DOHH2 (cell line): ENCODE measurements around the gene SCARB2.

Source experiments
- H3F3A ChIP-seq: fragments of 200-600 bp; sonication (generic), shearing (Covaris generic); 2 replicates; pipeline ENCODE4 v1.6.0; 2016; ENCODE audit warnings: antibody characterized with exemption, mild to moderate bottlenecking; ENCODE audit not compliant: control insufficient read depth, insufficient read depth
- H3K27ac ChIP-seq: fragments of 200-600 bp; sonication (generic); 2 replicates; pipeline ENCODE4 v1.5.1; 2014; ENCODE audit warnings: low read depth, mild to moderate bottlenecking, low read length, moderate library complexity
- H3K27me3 ChIP-seq: fragments of 200-600 bp; sonication (generic); 2 replicates; pipeline ENCODE4 v1.6.1; 2014; ENCODE audit warnings: mild to moderate bottlenecking, low read length, mixed read lengths; ENCODE audit not compliant: control insufficient read depth
- H3K36me3 ChIP-seq: fragments of 200-600 bp; sonication (generic); 2 replicates; pipeline ENCODE4 v1.6.1; 2014; ENCODE audit warnings: mild to moderate bottlenecking, low read length, moderate library complexity, mixed read lengths; ENCODE audit not compliant: control insufficient read depth
- H3K4me1 ChIP-seq: fragments of 200-600 bp; sonication (generic); 2 replicates; pipeline ENCODE4 v1.6.1; 2014; ENCODE audit warnings: mild to moderate bottlenecking, low read length, mixed read lengths; ENCODE audit not compliant: control insufficient read depth
- H3K4me2 ChIP-seq: fragments of 200-600 bp; sonication (generic); 2 replicates; pipeline ENCODE4 v1.6.0; 2014; ENCODE audit warnings: mild to moderate bottlenecking, low read length, moderate library complexity
- H3K4me3 ChIP-seq: fragments of 200-600 bp; sonication (generic); 2 replicates; pipeline ENCODE4 v1.5.1; 2014; ENCODE audit warnings: mild to moderate bottlenecking, low read length, mixed read lengths
- H3K79me2 ChIP-seq: fragments of 200-600 bp; sonication (generic); 2 replicates; pipeline ENCODE4 v1.6.1; 2014; ENCODE audit warnings: mild to moderate bottlenecking, low read length, mixed read lengths; ENCODE audit not compliant: control insufficient read depth
- H3K9me2 ChIP-seq: fragments of 200-600 bp; sonication (generic); replicated peaks from 2 replicates; pipeline ENCODE4 v1.6.1; 2014; ENCODE audit warnings: mild to moderate bottlenecking, low read length, mixed read lengths; ENCODE audit not compliant: control insufficient read depth
- H3K9me3 ChIP-seq: fragments of 200-600 bp; sonication (generic); 2 replicates; pipeline ENCODE4 v1.6.1; 2014; ENCODE audit warnings: antibody characterized with exemption, low read length, mixed read lengths; ENCODE audit not compliant: control insufficient read depth, insufficient read depth
- H4K20me1 ChIP-seq: fragments of 200-600 bp; sonication (generic); 2 replicates; pipeline ENCODE4 v1.6.0; 2014; ENCODE audit warnings: low read depth, mild to moderate bottlenecking, antibody characterized with exemption, low read length, moderate library complexity; ENCODE audit not compliant: control insufficient read depth, insufficient read depth
- EZH2phosphoT487 ChIP-seq: fragments of 200-600 bp; sonication (generic); IDR thresholded peaks from 2 replicates; pipeline ENCODE4 v1.6.1; 2017; ENCODE audit warnings: borderline replicate concordance, mild to moderate bottlenecking, antibody characterized with exemption, low read length, moderate library complexity, mixed read lengths
- TF ChIP-seq, protein P1 (sequence below): fragments of 200-600 bp; sonication (generic); IDR thresholded peaks from one replicate; pipeline ENCODE4 v1.5.1; 2014; ENCODE audit warnings: antibody characterized with exemption, mild to moderate bottlenecking, low read depth, low read length; ENCODE audit not compliant: poor library complexity, severe bottlenecking

The SCARB2 gene

DNA sequence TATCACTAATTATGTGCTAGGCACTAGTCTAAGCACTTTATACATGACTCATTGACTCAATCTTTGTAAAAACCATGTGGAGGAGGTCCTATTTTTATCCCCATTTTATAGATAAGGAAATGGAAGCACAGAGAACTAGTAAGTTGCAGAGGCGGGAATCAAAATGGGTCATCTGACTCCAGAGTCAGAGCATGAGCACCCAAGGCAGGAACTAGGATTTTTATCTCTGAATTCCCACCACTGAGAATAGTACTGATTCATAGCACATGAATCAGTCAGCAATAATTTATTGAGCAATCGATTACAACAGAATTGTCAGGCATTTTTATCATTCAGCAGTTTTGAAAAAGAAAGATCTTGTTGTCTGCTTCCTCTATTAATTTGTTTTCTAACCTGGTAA, 19.3 kb downstream of the SCARB2 start:
- H3K27me3 ChIP-seq = no peaks in the 10 kb centered on the region
- H3F3A ChIP-seq = peaks cover 5% of the 10 kb centered on the region; the same call in 1 of the 2 replicates
- H3K79me2 ChIP-seq = no peaks in the 10 kb centered on the region
- no peaks in the 10 kb centered on the region for H3K9me3 ChIP-seq
- no peak for TF ChIP-seq EZH2phosphoT487
- TF ChIP-seq, protein P1, sequence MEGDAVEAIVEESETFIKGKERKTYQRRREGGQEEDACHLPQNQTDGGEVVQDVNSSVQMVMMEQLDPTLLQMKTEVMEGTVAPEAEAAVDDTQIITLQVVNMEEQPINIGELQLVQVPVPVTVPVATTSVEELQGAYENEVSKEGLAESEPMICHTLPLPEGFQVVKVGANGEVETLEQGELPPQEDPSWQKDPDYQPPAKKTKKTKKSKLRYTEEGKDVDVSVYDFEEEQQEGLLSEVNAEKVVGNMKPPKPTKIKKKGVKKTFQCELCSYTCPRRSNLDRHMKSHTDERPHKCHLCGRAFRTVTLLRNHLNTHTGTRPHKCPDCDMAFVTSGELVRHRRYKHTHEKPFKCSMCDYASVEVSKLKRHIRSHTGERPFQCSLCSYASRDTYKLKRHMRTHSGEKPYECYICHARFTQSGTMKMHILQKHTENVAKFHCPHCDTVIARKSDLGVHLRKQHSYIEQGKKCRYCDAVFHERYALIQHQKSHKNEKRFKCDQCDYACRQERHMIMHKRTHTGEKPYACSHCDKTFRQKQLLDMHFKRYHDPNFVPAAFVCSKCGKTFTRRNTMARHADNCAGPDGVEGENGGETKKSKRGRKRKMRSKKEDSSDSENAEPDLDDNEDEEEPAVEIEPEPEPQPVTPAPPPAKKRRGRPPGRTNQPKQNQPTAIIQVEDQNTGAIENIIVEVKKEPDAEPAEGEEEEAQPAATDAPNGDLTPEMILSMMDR = no peak
- no peaks in the 10 kb centered on the region for H3K36me3 ChIP-seq
- no peak overlapping the region for H3K4me2 ChIP-seq
- no peak overlapping the region for H3K27ac ChIP-seq
- peaks cover 15% of the 10 kb centered on the region for H3K4me1 ChIP-seq
- H3K4me3 ChIP-seq = no peak overlapping the region
- H3K9me2 ChIP-seq = no peaks in the 10 kb centered on the region
- no peaks in the 10 kb centered on the region for H4K20me1 ChIP-seq

DNA sequence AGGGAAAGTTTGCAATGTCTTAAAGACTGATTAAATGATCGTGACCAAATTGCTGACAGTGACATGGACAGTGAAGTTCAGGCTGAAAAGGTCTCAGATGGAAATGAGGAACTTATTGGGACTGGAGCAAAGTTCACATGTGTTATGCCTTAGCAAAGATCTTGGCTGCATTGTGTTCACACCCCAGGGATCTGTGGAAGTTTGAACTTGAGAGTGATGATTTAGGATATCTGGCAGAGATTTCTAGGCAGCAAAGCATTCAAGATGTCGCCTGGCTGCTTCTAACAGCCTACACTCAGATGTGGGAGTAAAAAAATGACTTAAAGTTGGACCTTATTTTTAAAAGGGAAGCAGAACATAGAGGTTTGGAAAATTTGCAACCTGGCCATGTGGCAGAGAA, 21.4 kb downstream of the SCARB2 start:
- Histone ChIP-seq H3K27ac (no peak overlapping the region), H3K27me3 (no peaks in the 10 kb centered on the region), H3K4me2 (no peak overlapping the region), H3K79me2 (no peaks in the 10 kb centered on the region), H3K4me1 (no peaks in the 10 kb centered on the region), H3K9me3 (no peaks in the 10 kb centered on the region), H3F3A (no peaks in the 10 kb centered on the region), H4K20me1 (no peaks in the 10 kb centered on the region), H3K36me3 (no peaks in the 10 kb centered on the region), H3K4me3 (no peak overlapping the region), H3K9me2 (no peaks in the 10 kb centered on the region)
- TF ChIP-seq EZH2phosphoT487 = no peak
- TF ChIP-seq, protein P1 = no peak

DNA sequence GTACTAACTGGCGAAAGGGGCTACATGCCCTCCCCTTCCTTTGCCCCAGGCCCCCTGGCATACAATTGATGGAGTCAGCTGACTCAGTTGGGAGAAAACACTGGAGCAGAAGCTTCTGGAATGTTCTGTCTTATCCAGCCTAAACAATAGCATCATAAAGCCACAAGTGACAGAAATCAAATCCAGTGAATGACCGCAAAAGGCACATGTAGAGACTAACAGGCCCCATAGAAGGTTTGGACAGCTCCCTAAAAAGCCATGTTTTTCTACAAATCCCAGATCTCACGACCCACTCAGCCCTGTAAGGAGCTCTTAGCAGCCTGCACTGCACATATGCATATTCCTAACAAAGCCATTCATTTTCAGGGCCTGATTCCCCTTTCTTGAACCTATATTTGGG, 25.1 kb downstream of the SCARB2 start:
- no peaks in the 10 kb centered on the region for H3K36me3 ChIP-seq
- no peak overlapping the region for H3K4me2 ChIP-seq
- no peaks in the 10 kb centered on the region for H3K79me2 ChIP-seq
- H3K9me3 ChIP-seq = no peaks in the 10 kb centered on the region
- H3F3A ChIP-seq = no peaks in the 10 kb centered on the region
- no peak overlapping the region for H3K4me3 ChIP-seq
- no peaks in the 10 kb centered on the region for H4K20me1 ChIP-seq
- H3K27ac ChIP-seq = no peak overlapping the region
- H3K4me1 ChIP-seq = no peaks in the 10 kb centered on the region
- TF ChIP-seq, protein P1 = no peak
- no peak for TF ChIP-seq EZH2phosphoT487
- H3K9me2 ChIP-seq = no peaks in the 10 kb centered on the region
- H3K27me3 ChIP-seq = no peaks in the 10 kb centered on the region

DNA sequence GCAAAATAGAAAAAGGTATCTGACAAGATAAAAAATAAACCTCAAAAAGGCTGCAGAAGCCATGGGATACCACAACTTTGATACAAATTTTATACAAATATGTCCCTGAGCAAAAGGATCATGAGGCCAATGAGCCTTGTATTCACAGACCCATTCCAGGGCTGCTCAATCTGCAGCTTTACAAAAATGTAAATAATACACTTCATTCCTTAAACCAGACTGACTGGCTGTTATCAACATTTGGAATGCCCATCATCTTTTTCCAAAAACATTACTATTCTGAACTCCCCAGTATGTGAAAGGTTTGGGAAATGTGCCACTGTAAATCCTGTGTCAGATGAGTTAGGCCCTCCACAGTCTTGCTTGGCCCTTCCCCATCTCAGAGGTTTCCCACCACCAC, 25.5 kb downstream of the SCARB2 start:
- H3K79me2 ChIP-seq = no peaks in the 10 kb centered on the region
- H3K4me1 ChIP-seq = no peaks in the 10 kb centered on the region
- H3K36me3 ChIP-seq = no peaks in the 10 kb centered on the region
- no peaks in the 10 kb centered on the region for H3F3A ChIP-seq
- no peak for TF ChIP-seq EZH2phosphoT487
- TF ChIP-seq, protein P1 = no peak
- no peak overlapping the region for H3K27ac ChIP-seq
- H3K9me3 ChIP-seq = no peaks in the 10 kb centered on the region
- H3K4me3 ChIP-seq = no peak overlapping the region
- H4K20me1 ChIP-seq = no peaks in the 10 kb centered on the region
- no peaks in the 10 kb centered on the region for H3K27me3 ChIP-seq
- H3K4me2 ChIP-seq = no peak overlapping the region
- no peaks in the 10 kb centered on the region for H3K9me2 ChIP-seq
